Activated T-helper 1 cell treated with anti-CD3 and anti-CD28 coated beads, Interleukin-12 subunit alpha, Interleukin-12 subunit beta, Interleukin-2, Interleukin-4 antibody, amounts not matched to agents 30 ng/mL and 10 ng/mL and 1 ng/mL, durations not matched to agents 14 hours and 24 hours and 36 hours (primary cell): ENCODE measurements around the gene POMT1. TPM values are rescaled to one million over a fixed set of nuclear protein-coding genes. Genes with fewer than 3 reads are reported as not detected.

Experiments used
- DNase-seq: peaks from one replicate; pipeline ENCODE4 v3.0.0; 2021; ENCODE audit warnings: low spot score
- H3K27ac Mint-ChIP-seq: one replicate; pipeline ENCODE4 v1.8.0; 2021; ENCODE audit warnings: mild to moderate bottlenecking, mixed read lengths
- H3K27me3 Mint-ChIP-seq: one replicate; pipeline ENCODE4 v1.8.0; 2022; ENCODE audit warnings: mild to moderate bottlenecking, moderate library complexity, mixed read lengths; ENCODE audit not compliant: insufficient read depth
- H3K36me3 Mint-ChIP-seq: one replicate; pipeline ENCODE4 v1.8.0; 2021; ENCODE audit warnings: low read depth, mixed read lengths
- H3K4me1 Mint-ChIP-seq: one replicate; pipeline ENCODE4 v1.8.0; 2021; ENCODE audit warnings: low read depth, mixed read lengths
- H3K4me3 Mint-ChIP-seq: one replicate; pipeline ENCODE4 v1.8.0; 2021; ENCODE audit warnings: mild to moderate bottlenecking, moderate library complexity, mixed read lengths
- H3K9me3 Mint-ChIP-seq: one replicate; pipeline ENCODE4 v1.8.0; 2021; ENCODE audit warnings: mixed read lengths
- intact Hi-C: fragments of 100-400 bp; cut with micrococcal nuclease; formaldehyde crosslinking; loops from one replicate; pipeline ENCODE4 v1.15.1; 2024
- total RNA-seq: library from RNA; stranded (reverse); gene quantifications from 2 replicates; pipeline ENCODE4 v1.2.3, GENCODE V29; 2022

The POMT1 gene
- total RNA-seq, 1 donor from 2014 or later = 39.3 TPM

GRCh38 chr9:131481441-131482342 is 21.0 kb upstream of the POMT1 start:
- Mint-ChIP-seq H3K36me3 (peaks cover 29% of the 10 kb centered on the region), H3K4me3 (no peak overlapping the region), H3K4me1 (no peaks in the 10 kb centered on the region), H3K27ac (no peak overlapping the region), H3K27me3 (no peaks in the 10 kb centered on the region), H3K9me3 (no peaks in the 10 kb centered on the region)
- intact Hi-C loops = no loop called here
- no peak for DNase-seq

- no peaks in the 10 kb centered on the region for H3K9me3 Mint-ChIP-seq
- H3K27ac Mint-ChIP-seq = no peak overlapping the region
- intact Hi-C loops = no loop called here
- H3K36me3 Mint-ChIP-seq = peaks cover 29% of the 10 kb centered on the region
- H3K4me1 Mint-ChIP-seq = no peaks in the 10 kb centered on the region
- DNase-seq = no peak
- no peak overlapping the region for H3K4me3 Mint-ChIP-seq
- H3K27me3 Mint-ChIP-seq = no peaks in the 10 kb centered on the region
Observed at GRCh38 chr9:131482343-131483006, 20.2 kb upstream of the POMT1 start.

- H3K27me3 Mint-ChIP-seq = no peaks in the 10 kb centered on the region
- no peaks in the 10 kb centered on the region for H3K9me3 Mint-ChIP-seq
- intact Hi-C loops = no loop called here
- no peak overlapping the region for H3K27ac Mint-ChIP-seq
- H3K4me1 Mint-ChIP-seq = no peaks in the 10 kb centered on the region
- DNase-seq = no peak
- H3K4me3 Mint-ChIP-seq = no peak overlapping the region
- peaks cover 27% of the 10 kb centered on the region for H3K36me3 Mint-ChIP-seq
Observed at GRCh38 chr9:131483319-131484050, 19.2 kb upstream of the POMT1 start.

- no peaks in the 10 kb centered on the region for H3K9me3 Mint-ChIP-seq
- intact Hi-C loops = no loop called here
- no peak for DNase-seq
- H3K27me3 Mint-ChIP-seq = no peaks in the 10 kb centered on the region
- peaks cover 26% of the 10 kb centered on the region for H3K36me3 Mint-ChIP-seq
- no peaks in the 10 kb centered on the region for H3K4me1 Mint-ChIP-seq
- H3K4me3 Mint-ChIP-seq = no peak overlapping the region
- no peak overlapping the region for H3K27ac Mint-ChIP-seq
Observed at GRCh38 chr9:131484051-131484445, 18.7 kb upstream of the POMT1 start.

GRCh38 chr9:131484560-131485185 is 18.0 kb upstream of the POMT1 start:
- H3K27ac Mint-ChIP-seq = no peak overlapping the region
- peaks cover 28% of the 10 kb centered on the region for H3K36me3 Mint-ChIP-seq
- no peaks in the 10 kb centered on the region for H3K9me3 Mint-ChIP-seq
- no peak overlapping the region for H3K4me3 Mint-ChIP-seq
- H3K4me1 Mint-ChIP-seq = peaks cover under 1% of the 10 kb centered on the region
- H3K27me3 Mint-ChIP-seq = no peaks in the 10 kb centered on the region
- intact Hi-C loops = no loop called here
- no peak for DNase-seq

GRCh38 chr9:131485206-131485605 is 17.5 kb upstream of the POMT1 start:
- Mint-ChIP-seq H3K27me3 (no peaks in the 10 kb centered on the region), H3K4me1 (peaks cover 4% of the 10 kb centered on the region)

GRCh38 chr9:131485728-131486422 is 16.8 kb upstream of the POMT1 start:
- H3K9me3 Mint-ChIP-seq = no peaks in the 10 kb centered on the region
- no peak overlapping the region for H3K4me3 Mint-ChIP-seq
- H3K27ac Mint-ChIP-seq = peak overlapping the region; percentile 15
- peaks cover 4% of the 10 kb centered on the region for H3K4me1 Mint-ChIP-seq
- no peaks in the 10 kb centered on the region for H3K27me3 Mint-ChIP-seq
- intact Hi-C loops = no loop called here
- DNase-seq = no peak
- peaks cover 33% of the 10 kb centered on the region for H3K36me3 Mint-ChIP-seq

More at GRCh38 chr9:131485206-131485605, 17.5 kb upstream of the POMT1 start:
- no peak for DNase-seq
- H3K9me3 Mint-ChIP-seq = no peaks in the 10 kb centered on the region
- no peak overlapping the region for H3K27ac Mint-ChIP-seq
- peaks cover 31% of the 10 kb centered on the region for H3K36me3 Mint-ChIP-seq
- intact Hi-C loops = no loop called here
- H3K4me3 Mint-ChIP-seq = no peak overlapping the region

GRCh38 chr9:131487001-131487400 is 15.7 kb upstream of the POMT1 start:
- H3K36me3 Mint-ChIP-seq = peaks cover 38% of the 10 kb centered on the region
- intact Hi-C loops = no loop called here
- no peak overlapping the region for H3K4me3 Mint-ChIP-seq
- H3K27ac Mint-ChIP-seq = no peak overlapping the region
- H3K4me1 Mint-ChIP-seq = peaks cover 4% of the 10 kb centered on the region
- DNase-seq = no peak
- H3K27me3 Mint-ChIP-seq = no peaks in the 10 kb centered on the region
- no peaks in the 10 kb centered on the region for H3K9me3 Mint-ChIP-seq

- Mint-ChIP-seq H3K9me3 (no peaks in the 10 kb centered on the region), H3K4me1 (peaks cover 4% of the 10 kb centered on the region), H3K27ac (no peak overlapping the region), H3K36me3 (peaks cover 40% of the 10 kb centered on the region), H3K27me3 (no peaks in the 10 kb centered on the region), H3K4me3 (no peak overlapping the region)
- no peak for DNase-seq
- intact Hi-C loops = no loop called here
Observed at GRCh38 chr9:131487621-131488031, 15.1 kb upstream of the POMT1 start.

GRCh38 chr9:131490514-131490913 is 12.2 kb upstream of the POMT1 start:
- Mint-ChIP-seq H3K4me1 (peaks cover 4% of the 10 kb centered on the region), H3K27me3 (no peaks in the 10 kb centered on the region), H3K27ac (no peak overlapping the region), H3K36me3 (peaks cover 50% of the 10 kb centered on the region), H3K9me3 (no peaks in the 10 kb centered on the region), H3K4me3 (no peak overlapping the region)
- intact Hi-C loops = no loop called here
- DNase-seq = no peak

- intact Hi-C loops = no loop called here
- no peaks in the 10 kb centered on the region for H3K27me3 Mint-ChIP-seq
- H3K4me3 Mint-ChIP-seq = no peak overlapping the region
- H3K27ac Mint-ChIP-seq = no peak overlapping the region
- no peak for DNase-seq
- H3K36me3 Mint-ChIP-seq = peaks cover 53% of the 10 kb centered on the region
- H3K9me3 Mint-ChIP-seq = no peaks in the 10 kb centered on the region
- peaks cover 4% of the 10 kb centered on the region for H3K4me1 Mint-ChIP-seq
Observed at GRCh38 chr9:131491001-131491710, 11.6 kb upstream of the POMT1 start.

- no peak for DNase-seq
- H3K27ac Mint-ChIP-seq = no peak overlapping the region
- no peaks in the 10 kb centered on the region for H3K9me3 Mint-ChIP-seq
- H3K27me3 Mint-ChIP-seq = no peaks in the 10 kb centered on the region
- peaks cover 4% of the 10 kb centered on the region for H3K4me1 Mint-ChIP-seq
- intact Hi-C loops = no loop called here
- H3K4me3 Mint-ChIP-seq = no peak overlapping the region
- peaks cover 53% of the 10 kb centered on the region for H3K36me3 Mint-ChIP-seq
Observed at GRCh38 chr9:131492070-131492469, 10.6 kb upstream of the POMT1 start.
